ENCODE data around the gene MDFI. TPM values are rescaled to one million over a fixed set of nuclear protein-coding genes. Genes with fewer than 3 reads are reported as not detected.

Gene MDFI
- total RNA-seq, 1 experiment from 2014 or later = 86.2 TPM

GRCh38 chr6:41633056-41633634, 5.1 kb upstream of the MDFI start (continued):
- TF ChIP-seq IRF1 (CRISPR knock-in tag; IDR thresholded peaks at IDR 0.05) = no peak
- no peak for TF ChIP-seq MXD4 (CRISPR knock-in tag; IDR thresholded peaks at IDR 0.05; ENCODE audit: borderline replicate concordance)
- no peak for TF ChIP-seq ZBTB21 (CRISPR knock-in tag; IDR thresholded peaks at IDR 0.05; ENCODE audit: borderline replicate concordance)
- no peak for TF ChIP-seq MYBL2 (CRISPR knock-in tag; IDR thresholded peaks at IDR 0.05)
- TF ChIP-seq ERG (CRISPR knock-in tag; IDR thresholded peaks at IDR 0.05) = no peak
- TF ChIP-seq ELF4 (CRISPR knock-in tag; IDR thresholded peaks at IDR 0.05; ENCODE audit: low read depth) = no peak
- TF ChIP-seq PRDM15 (CRISPR knock-in tag; IDR thresholded peaks at IDR 0.05) = no peak
- no peak for TF ChIP-seq SOX15 (CRISPR knock-in tag; IDR thresholded peaks at IDR 0.05)
- no peak for TF ChIP-seq CREM (CRISPR knock-in tag; IDR thresholded peaks at IDR 0.05)
- TF ChIP-seq NFYB (CRISPR knock-in tag; conservative IDR thresholded peaks at IDR 0.05; ENCODE audit: low read depth) = no peak

- Mint-ChIP-seq H3K36me3 (no peaks in the 10 kb centered on the region), H3K4me3 (no peak overlapping the region), H3K27ac (no peak overlapping the region), H3K27me3 (ENCODE audit: low read depth) (peaks cover 48% of the 10 kb centered on the region), H3K9me3 (no peaks in the 10 kb centered on the region), H3K4me1 (peaks cover 29% of the 10 kb centered on the region)
- CTCF ChIA-PET = interaction anchor here (1.1 to 1.8 kb wide), 6 partner anchors 32 to 267 kb away, joined by 3 to 14 read pairs (median 5); no protein-coding TSS in a partner anchor
- TF ChIP-seq ELF4 (CRISPR knock-in tag; IDR thresholded peaks at IDR 0.05; ENCODE audit: low read depth) = no peak
- no peak for TF ChIP-seq OVOL2 (CRISPR knock-in tag; IDR thresholded peaks at IDR 0.05; ENCODE audit: borderline replicate concordance)
- no peak for TF ChIP-seq FOXJ3 (CRISPR knock-in tag; IDR thresholded peaks at IDR 0.05; ENCODE audit: borderline replicate concordance)
- TF ChIP-seq CREM (CRISPR knock-in tag; IDR thresholded peaks at IDR 0.05) = no peak
- peak; percentile 64; the same call in 1 of the 2 replicates for TF ChIP-seq PRDM15 (CRISPR knock-in tag; IDR thresholded peaks at IDR 0.05)
- TF ChIP-seq NFYB (CRISPR knock-in tag; conservative IDR thresholded peaks at IDR 0.05; ENCODE audit: low read depth) = no peak
- POLR2A ChIA-PET = no interaction called here
- ATAC-seq = no peak; the same call in 1 of the 2 replicates
- DNase-seq (ENCODE audit: low spot score) = peak; percentile 36
These were observed 3.6 kb upstream of the MDFI start for GRCh38 chr6:41634657-41635056.

- peaks cover 47% of the 10 kb centered on the region for H3K27me3 Mint-ChIP-seq (ENCODE audit: low read depth)
- CTCF ChIA-PET = interaction anchor here (0.6 to 1.8 kb wide), 6 partner anchors 33 to 268 kb away, joined by 3 to 14 read pairs (median 4); no protein-coding TSS in a partner anchor
- H3K9me3 Mint-ChIP-seq = no peaks in the 10 kb centered on the region
- peaks cover 36% of the 10 kb centered on the region for H3K4me1 Mint-ChIP-seq
- POLR2A ChIA-PET = interaction anchor here (0.6 kb wide), 1 partner anchor 1326 kb away, joined by 5 read pairs; no protein-coding TSS in a partner anchor
- H3K36me3 Mint-ChIP-seq = no peaks in the 10 kb centered on the region
- no peak overlapping the region for H3K27ac Mint-ChIP-seq
- DNase-seq (ENCODE audit: low spot score) (no peak), ATAC-seq (no peak)
- no peak overlapping the region for H3K4me3 Mint-ChIP-seq
- TF ChIP-seq ERG (CRISPR knock-in tag; IDR thresholded peaks at IDR 0.05) (no peak), ZNF425 (CRISPR knock-in tag; conservative IDR thresholded peaks at IDR 0.05) (no peak), HMGXB4 (CRISPR knock-in tag; IDR thresholded peaks at IDR 0.05) (no peak), MLX (CRISPR knock-in tag; IDR thresholded peaks at IDR 0.05) (no peak)
These were observed 2.9 kb upstream of the MDFI start for GRCh38 chr6:41635365-41635764.
